T-helper 22 cell (primary cell): ENCODE measurements around the gene TTLL9.

Experiments used
- DNase-seq: peaks from one replicate; pipeline ENCODE4 v3.0.0-alpha.2; 2020; ENCODE audit warnings: low read depth

Gene TTLL9

GRCh38 chr20:31945785-31946184 is 75.4 kb downstream of the TTLL9 start:
- no peak for DNase-seq

DNA sequence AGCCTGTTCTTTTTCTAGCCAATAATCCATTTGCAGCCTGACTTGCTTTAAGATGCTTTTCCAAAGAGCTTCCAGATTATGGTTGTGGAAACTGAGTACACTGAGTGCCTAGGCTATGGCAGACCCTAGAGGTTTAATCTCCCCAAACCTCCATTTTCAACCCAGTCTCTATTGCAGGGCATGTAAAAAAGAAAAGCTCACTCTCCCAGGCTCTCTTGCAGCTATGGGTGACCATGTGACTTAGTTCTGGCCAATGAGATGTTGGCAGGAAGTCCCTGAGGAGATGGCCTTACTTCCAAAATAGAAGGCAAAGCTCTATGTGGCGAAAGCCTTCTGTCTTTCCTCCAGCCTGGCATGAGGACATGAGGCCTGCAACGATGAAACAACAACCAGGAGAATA is 77.6 kb downstream of the TTLL9 start:
- no peak for DNase-seq

DNA sequence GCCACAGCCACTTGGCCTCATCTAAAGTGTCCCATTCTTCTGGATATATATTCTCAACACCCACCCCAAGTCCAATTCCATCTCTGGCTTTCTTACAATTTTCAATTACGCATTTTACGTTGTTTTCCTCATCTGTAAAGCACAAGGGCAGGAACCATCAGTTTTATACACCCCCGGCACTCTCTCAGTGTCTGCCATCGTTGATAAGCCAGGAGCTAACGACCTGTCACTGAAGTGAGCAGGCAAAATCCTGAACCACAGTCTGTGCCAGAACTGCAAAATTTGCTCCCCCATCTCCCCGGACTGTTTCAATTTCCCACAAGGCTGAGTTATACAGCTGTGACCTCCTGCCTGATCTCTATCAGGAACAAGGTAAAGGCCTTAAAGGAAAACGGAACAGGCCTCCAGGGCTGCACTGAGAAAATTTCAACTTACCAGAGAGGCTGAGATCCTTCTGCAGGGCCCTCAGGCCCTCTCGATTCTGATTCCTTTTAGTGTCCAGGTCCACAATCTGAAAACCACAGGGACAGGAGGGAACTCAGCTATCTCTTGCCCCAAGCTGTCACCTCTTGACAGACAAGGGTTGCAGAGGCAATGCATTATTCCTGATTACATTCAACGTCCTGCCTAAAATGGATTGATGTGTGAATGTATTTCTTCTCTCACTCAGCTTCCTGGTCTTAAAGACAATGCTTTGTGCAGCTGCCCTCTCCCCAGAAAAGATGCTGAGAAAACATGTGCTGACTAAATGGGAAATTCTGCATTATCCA is 79.6 kb downstream of the TTLL9 start:
- no peak for DNase-seq

DNA sequence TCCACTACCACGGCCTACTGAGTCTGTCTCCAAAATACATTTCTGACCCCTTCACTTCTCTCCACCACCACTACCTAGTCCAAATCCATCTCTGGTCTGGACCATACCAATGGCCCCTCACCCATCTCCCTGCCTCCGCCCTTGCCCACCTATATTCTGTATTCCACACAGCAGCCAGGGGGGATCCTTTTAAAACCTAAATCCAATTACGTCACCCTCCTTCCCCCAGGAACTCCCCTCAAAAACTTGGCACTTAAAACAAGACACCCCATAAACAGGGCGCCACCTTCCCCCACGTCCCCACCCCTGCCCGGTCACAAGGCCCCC is 80.7 kb downstream of the TTLL9 start:
- DNase-seq: no peak

DNA sequence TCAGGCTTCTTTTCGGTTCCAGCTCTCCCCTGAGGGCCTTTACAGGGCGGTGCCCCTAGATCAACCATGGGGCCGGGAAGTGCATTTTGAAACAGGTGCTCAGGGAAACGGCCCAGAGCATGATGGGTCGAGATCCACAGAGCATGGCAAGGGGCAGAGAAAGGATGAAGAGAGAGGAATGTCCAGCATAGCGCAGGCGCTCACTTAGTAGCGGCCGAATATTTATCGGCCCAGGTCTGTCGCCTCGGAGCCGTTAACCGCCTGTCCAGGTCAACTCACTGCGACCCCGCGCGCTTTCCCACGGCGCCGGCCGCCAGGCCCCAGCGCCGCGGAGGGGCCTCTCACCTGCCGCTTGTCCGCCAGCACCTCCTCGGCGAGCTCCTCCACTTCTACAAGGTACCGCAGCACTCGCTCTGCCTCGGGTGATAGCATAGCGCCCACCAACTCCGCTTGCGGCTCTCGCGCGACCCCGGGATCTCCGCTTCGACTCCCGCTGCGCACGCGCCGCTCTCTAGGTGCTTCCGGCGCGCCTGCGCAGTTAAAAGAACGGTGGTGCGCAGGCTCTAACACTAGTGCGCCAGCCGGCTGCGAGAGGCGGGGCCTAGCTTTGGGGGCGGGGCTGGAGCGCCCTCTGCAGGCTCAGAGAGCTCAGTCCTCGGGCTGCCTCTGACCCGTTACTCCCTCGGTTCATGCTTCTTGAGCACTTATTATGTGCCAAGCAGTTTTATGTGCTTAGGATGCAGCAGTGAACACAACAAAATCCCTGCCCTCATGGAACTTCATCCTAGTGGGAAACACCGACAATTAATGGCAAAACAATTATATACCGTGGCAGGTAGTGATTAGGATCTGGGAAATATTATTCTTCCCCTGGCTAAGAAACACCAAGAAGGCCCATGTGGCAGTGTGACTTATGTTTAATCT is 81.4 kb downstream of the TTLL9 start, which contains the start of gene PDRG1:
PDRG1 (minus strand) TSS at position 517 of the 924 bp plus-strand sequence; CDS start at position 432, 85 bp downstream.
- peak; percentile 88 for DNase-seq

DNA sequence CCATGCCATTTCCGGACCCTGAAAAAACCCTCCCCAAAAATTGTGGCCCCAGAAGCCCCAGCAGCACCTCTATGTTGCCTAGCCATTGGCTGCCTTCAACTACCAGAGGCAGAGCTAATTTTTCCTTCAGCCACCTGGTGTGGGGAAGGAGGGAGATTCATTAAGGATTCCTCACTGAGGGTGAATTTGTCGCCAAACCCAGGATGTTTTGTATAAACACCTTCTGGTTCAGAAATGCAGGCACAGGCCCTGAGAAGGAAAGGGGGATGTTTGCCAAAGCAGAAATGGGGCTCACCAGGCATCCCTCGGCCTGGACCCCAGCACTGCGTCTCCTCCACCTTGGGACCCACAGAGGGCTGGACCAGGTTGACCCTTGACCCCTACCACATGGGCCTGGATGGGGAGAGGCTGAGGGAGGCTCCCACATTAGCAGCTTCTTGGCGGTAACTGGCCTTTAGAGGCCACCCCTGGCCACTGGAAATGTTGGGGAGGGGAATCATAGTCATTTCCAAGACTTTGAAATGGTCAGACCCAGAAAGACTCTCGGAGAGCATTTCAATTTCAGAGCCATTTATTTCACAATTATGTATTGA is 83.2 kb downstream of the TTLL9 start:
- DNase-seq: no peak

- no peak for DNase-seq
Measured at GRCh38 chr20:31954500-31954899, 84.1 kb downstream of the TTLL9 start.

DNA sequence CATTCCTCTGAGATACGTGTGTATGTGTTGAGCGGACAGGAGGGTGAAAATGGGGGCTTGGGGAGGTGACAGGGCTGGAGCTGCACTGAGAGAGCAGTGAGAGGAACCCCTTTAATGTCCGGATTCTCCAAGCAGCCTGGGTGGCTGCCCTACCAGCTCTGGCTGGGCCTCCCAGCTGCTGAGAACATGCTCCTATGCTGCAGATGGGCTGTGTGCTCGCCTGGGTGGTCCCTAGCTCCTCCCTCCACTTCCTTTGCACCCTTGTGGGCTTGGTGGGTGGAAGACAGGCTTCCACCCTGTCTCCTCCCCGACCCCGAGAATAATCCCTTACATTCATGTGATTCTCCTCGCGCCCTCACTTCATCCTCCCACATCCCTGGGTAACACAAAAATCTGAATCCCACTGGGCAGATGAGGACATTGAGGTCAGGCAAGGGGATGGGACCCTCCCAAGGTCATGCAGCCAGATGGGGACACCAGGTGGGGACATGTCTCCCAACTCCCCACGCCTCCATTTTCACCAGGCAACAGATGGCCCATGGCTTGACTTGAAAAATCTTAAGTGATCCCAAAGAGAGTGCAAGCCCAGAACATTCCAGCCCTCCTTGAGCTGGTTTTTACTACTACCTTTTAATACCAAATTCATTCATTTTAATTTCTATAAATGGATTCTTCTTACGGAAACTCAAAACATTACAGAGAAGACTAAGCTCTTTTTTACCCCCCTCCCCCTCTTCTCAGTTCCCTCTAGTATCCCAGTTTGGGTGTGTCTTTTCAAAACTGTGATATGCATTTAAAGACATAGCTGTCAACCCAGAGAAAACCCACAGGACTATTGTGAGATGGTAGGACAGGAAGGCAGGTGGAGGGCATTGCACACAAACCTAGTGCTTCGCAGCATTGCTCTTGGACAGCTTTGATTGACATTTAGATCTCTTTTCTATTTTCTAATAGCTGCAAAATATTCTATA is 86.4 kb downstream of the TTLL9 start:
- no peak for DNase-seq

DNA sequence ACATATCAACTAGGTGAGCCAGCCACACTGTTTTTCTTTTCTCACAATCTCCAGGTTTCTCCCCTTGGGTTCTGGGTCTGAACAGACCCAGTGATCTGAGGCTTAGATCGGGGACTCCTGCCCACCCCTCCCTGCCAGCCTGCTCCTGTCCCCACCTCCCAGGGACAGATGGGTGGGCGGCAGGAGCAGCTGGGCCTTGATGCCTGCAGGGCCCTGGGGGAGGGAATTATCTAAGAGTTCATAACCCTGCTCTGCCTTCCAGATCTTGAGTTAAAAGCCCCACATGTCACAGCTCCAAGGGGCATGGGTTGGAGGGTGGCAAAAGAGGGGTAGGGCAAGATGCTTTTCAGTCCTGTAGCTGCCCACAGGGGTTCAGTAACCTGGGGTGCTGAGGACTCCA is 92.3 kb downstream of the TTLL9 start:
- DNase-seq: no peak

- no peak for DNase-seq
Measured at GRCh38 chr20:31963889-31964288, 93.5 kb downstream of the TTLL9 start.

DNA sequence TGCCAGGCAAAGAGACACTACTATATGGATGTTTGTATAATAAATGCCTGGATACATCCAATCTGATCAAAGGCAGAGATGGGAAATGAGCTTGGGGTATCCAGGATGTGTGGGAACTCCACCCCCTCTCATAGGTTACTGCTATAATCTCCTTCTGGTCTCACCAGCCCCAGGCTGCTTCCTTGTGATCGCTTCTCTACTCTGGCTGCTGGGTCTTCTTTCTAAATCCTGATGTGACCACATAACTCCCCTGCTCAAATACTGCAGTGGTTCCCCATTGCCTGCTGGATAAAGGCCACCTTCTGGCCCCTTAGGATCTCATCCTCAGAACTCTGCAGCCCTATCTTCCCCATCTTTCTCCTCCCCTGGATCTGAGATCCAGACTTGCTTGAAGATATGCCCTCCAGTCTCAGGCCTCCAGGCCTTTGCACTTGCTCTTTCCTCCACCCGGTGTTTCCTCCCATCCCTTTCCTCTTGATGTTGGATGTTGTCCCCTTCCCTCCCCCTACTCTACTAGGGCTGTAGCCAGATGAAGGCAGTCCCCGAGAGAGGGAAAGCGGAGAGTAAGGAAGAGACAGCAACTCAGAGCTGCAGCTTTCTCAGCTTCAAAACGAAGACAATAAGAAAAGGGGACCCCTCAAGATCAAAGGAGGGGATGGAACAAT is 96.7 kb downstream of the TTLL9 start:
- no peak for DNase-seq

- DNase-seq: no peak
Measured at GRCh38 chr20:31967830-31968249, 97.4 kb downstream of the TTLL9 start, which contains the start of gene XKR7. Gene XKR7 (plus strand): TSS chr20:31968151. CDS start chr20:31968176, 25 bp downstream.

- DNase-seq: peak; percentile 48
Measured at GRCh38 chr20:31968291-31969126, 98.1 kb downstream of the TTLL9 start.

DNA sequence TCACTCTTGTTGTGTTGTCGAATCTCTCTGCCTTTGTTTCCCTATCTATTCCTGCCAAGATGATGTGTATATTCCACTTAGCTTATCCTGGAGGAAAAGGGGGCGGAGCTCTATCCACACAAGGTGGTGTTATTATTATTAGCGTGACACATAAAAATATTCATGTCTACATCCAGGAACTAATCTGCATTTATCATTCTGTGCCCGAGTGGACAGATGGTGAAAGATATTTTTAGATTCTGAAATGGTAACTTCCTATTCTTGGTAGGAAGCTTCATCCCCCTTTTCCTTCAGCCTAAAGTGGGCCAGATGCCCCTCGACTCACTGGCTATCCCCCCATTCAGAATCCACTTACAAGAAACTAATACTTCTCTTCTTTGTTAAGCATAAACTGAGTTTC is 99.6 kb downstream of the TTLL9 start:
- no peak for DNase-seq

DNA sequence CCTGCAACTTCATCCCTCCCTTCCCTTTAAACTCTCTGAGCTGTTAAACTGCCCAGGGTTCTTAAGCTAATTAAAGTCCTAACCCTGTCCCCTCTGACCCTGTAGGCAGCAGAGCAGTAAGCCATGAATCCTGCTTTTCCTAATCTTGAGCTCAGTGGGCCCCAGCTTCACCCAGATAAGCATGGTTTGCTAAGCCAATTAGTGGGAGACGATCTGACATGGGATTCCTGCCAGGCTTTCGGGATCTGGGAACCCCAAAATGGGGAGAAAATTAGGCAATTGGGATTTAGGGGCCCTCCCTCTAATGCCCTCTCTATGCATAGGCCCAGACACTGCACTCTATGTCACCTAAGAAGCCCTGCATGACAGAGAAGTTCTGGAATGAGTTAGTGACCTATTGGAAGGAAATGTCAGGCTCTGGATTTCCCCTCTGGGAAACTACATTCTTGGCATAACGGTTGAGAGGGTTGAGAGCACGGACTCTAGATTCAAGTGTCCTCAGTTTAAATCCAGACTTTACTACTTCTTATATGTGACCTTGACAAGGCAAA is 102.1 kb downstream of the TTLL9 start:
- DNase-seq: no peak

GRCh38 chr20:31974296-31974695 is 103.9 kb downstream of the TTLL9 start:
- no peak for DNase-seq

- no peak for DNase-seq
Measured at GRCh38 chr20:31974951-31975487, 104.6 kb downstream of the TTLL9 start.

- no peak for DNase-seq
Measured at GRCh38 chr20:31975874-31976273, 105.4 kb downstream of the TTLL9 start.

DNA sequence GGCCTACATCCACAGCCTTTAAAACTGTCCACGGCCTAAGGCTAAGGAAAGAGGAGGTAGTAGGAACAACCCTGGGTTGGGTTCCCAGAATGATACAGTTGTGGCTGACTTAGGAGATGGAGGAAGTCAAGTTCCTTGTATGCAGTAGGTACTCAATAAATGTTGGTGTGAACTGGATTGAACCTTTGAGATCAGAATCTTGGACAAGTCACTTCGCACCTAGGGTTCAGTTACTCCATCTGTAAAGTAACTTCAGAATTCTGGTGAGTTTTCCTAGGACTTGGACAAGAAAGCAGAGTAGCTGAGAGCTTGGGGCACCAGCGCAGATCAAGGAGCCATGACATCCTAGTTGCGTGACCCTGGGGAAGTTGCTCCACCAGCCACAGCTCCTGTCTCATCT is 106.6 kb downstream of the TTLL9 start:
- DNase-seq: no peak
